ENCODE data around the gene CHMP4B. TPM values are rescaled to one million over a fixed set of nuclear protein-coding genes. Genes with fewer than 3 reads are reported as not detected.

Gene CHMP4B
- polyA plus RNA-seq, 4 donors = 82.7 to 111 (median 104) TPM

DNA sequence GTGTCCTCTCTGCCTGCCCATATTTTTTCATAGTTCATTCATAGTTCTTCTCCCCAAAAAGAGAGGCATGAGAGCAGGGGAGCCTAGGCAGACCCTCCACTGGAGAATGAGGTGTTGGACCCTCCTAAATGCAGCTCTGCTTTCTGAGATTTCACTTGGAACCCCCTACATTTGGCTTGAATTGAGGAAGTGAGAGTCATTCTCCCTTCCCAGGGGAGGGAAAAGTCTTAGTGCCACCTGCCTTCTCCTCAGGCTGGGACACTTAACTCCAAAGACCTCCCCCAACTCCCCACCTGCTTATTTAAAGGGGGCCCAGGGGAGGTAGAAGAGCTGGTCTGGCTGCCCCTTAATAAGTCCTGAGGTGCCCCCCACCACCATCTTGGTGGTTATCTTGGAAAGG, 78.2 kb downstream of the CHMP4B start:
- no peak for DNase-seq (ENCODE audit: low read depth in 4 of 4, low spot score in 3 of 4)

DNA sequence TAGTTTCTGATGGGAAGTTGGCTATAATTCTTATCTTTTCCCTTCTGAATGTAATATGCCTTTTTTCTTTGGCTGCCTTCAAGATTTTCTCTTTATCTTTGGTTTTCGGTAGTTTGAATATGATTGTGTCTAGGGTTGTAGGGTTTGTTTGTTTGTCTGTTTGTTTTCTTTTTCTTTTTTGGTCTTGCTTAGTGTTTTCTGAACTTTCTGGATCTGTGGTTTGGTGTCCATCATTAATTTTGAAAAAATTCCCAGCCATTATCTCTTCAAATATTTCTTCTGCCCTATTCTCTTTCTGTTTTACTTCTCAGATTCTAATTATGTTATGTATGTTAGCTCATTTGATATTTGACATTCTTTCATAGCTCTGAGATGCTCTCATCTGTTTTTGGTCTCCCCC, 79.4 kb downstream of the CHMP4B start:
- DNase-seq (ENCODE audit: low read depth in 4 of 4, low spot score in 3 of 4) = no peak

GRCh38 chr20:33893314-33893713, 82.2 kb downstream of the CHMP4B start:
- no peak for DNase-seq (ENCODE audit: low read depth in 4 of 4, low spot score in 3 of 4)

GRCh38 chr20:33894798-33895197, 83.7 kb downstream of the CHMP4B start:
- DNase-seq (ENCODE audit: low read depth in 4 of 4, low spot score in 3 of 4) = no peak

DNA sequence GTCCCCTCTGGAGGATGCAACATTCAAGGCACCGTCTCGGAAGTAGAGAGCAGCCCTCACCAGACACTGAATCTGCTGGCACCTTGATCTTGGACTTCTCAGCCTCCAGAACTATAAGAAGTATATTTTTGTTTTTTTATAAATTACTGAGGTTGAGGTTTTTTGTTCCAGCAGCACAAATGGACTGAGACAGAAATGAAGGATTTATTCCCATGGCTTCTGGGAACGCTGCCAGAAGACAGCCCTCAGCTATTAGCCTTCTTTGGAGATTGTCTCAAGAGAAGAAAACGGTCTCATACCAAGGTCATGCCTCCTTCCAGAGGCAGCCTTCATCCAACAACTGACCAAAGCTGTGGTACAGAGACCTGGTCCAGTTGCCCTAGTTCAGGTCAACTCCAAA, 85.4 kb downstream of the CHMP4B start:
- no peak for DNase-seq (ENCODE audit: low read depth in 4 of 4, low spot score in 3 of 4)

- no peak for DNase-seq (ENCODE audit: low read depth in 4 of 4, low spot score in 3 of 4)
These were observed 86.3 kb downstream of the CHMP4B start for GRCh38 chr20:33897313-33897912.

GRCh38 chr20:33899106-33899505, 88.0 kb downstream of the CHMP4B start:
- DNase-seq (ENCODE audit: low read depth in 4 of 4, low spot score in 3 of 4) = no peak

DNA sequence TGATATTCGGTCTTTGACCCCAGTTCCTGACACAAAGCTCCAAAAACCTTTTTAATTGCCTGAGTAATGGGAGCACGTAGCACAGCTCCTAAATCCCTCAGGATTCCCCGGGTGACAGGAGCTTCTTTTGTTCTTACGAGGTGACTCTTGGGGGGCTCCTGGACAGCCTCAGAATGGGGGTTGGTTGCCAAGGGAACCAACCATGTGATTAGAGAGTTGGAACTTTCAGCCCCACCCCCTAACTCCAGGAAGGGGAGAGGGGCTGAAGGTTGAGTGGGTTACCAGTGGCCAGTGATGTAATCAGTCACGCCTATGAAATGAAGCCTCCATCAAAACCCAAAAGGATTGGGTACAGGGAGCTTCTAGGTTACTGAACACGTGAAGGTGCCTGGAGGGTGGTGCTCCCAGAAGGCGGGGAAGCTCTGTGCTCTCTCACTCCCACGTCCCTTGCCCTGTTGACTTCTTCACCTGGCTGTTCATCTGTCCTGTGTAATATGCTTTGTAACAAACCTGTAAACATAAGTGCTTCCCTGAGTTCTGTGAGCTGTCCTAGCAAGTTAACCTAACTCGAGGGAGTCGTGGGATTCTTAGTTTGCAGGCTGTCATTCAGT, 89.5 kb downstream of the CHMP4B start:
- DNase-seq (ENCODE audit: low read depth in 4 of 4, low spot score in 3 of 4) = no peak

DNA sequence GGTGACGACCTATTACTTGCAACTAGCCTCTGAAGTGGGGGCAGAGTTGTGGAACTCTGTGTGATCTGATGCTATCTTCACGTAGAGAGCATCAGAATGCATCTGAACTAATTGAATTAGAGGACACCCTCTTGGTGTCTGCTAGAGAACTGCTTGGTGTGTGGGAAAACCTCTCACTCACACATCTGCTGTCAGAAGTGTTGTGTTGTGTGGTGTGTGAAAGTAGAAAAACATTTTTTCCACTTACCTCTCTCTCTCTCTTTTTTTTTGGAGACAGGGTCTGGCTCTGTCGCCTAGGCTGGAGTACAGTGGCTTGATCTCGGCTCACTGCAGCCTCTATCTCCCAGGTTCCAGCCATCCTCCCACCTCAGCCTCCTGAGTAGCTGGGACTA, 90.0 kb downstream of the CHMP4B start:
- DNase-seq (ENCODE audit: low read depth in 4 of 4, low spot score in 3 of 4) = no peak

DNA sequence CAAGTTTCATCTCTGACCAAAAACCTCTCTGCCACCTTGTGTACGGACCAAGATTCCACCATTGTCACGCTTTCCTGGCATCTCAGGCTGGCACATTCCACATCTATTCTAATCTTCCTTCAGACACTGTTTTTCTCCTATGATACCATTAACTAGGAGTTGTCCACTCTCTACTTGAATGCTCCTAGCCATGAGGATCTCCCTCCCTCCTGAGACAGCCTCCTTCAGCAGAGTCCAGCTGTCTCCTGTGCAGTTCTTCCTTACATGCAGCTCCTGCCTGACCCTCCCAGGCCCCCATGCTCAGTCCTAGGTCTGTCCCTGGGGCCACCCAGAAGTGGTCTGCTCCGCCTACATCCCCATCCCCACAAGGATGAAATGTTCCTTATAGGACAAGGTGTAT, 90.9 kb downstream of the CHMP4B start:
- no peak for DNase-seq (ENCODE audit: low read depth in 4 of 4, low spot score in 3 of 4)

Other genes starting within 250 kb of the CHMP4B start
- under 1 TPM; 0.19 to 0.45 (median 0.26) TPM for gene C20orf144, start 149.0 kb upstream of the CHMP4B start, polyA plus RNA-seq (ENCODE audit: insufficient read length in 4 of 4)
- gene ACTL10, start 144.4 kb upstream of the CHMP4B start, polyA plus RNA-seq (ENCODE audit: insufficient read length in 4 of 4) = under 1 TPM; 0.26 to 0.79 (median 0.49) TPM
- gene NECAB3, start 136.9 kb upstream of the CHMP4B start, polyA plus RNA-seq (ENCODE audit: insufficient read length in 4 of 4) = 10 to 100 TPM; 13.1 to 21.9 (median 13.7) TPM
- gene E2F1, start 125.0 kb upstream of the CHMP4B start, polyA plus RNA-seq (ENCODE audit: insufficient read length in 4 of 4) = 10 to 100 TPM in 3 of 4 donors, 1 to 10 TPM in 1; 9.8 to 14.2 (median 11.7) TPM
- gene PXMP4, start 91.0 kb upstream of the CHMP4B start, polyA plus RNA-seq (ENCODE audit: insufficient read length in 4 of 4) = 10 to 100 TPM in 1 of 4 donors, 1 to 10 TPM in 3; 8.3 to 14.5 (median 9.0) TPM
- 1 to 10 TPM; 2.0 to 4.6 (median 2.9) TPM for gene ZNF341, start 79.4 kb upstream of the CHMP4B start, polyA plus RNA-seq (ENCODE audit: insufficient read length in 4 of 4)
- gene RALY, start 182.6 kb downstream of the CHMP4B start, polyA plus RNA-seq (ENCODE audit: insufficient read length in 4 of 4) = 100 to 1,000 TPM; 146 to 190 (median 160) TPM